Right lobe of liver (tissue), 6 donors: ENCODE data around the gene POLR3H. TPM values are rescaled to one million over a fixed set of nuclear protein-coding genes. Genes with fewer than 3 reads are reported as not detected.

Source experiments
- ATAC-seq, 4 donors: fragments of 200-7000 bp; cut with Tn5 transposase; one replicate each; pipeline ENCODE4 v1.9.1; 2020; ENCODE audit warnings: mild to moderate bottlenecking in 4 of 4, moderate library complexity in 4 of 4
- DNase-seq, 3 donors: peaks; one replicate each; pipeline ENCODE4 v3.0.0-alpha.2; 2020
- H3K27ac ChIP-seq, 3 donors: fragments of 200-600 bp; one replicate each; pipeline ENCODE4 v1.8.0; 2022
- H3K27me3 ChIP-seq, 2 donors: fragments of 200-600 bp; one replicate each; pipeline ENCODE4 v1.8.0; 2022
- H3K36me3 ChIP-seq, 4 donors: fragments of 200-600 bp; sonication (generic) in 1 of 4; one replicate each; pipeline versions ENCODE4 v1.5.1 to v1.8.0; 2017 to 2022; ENCODE audit warnings: control low read depth in 1 of 4
- H3K4me1 ChIP-seq, 4 donors: fragments of 200-600 bp; sonication (generic) in 1 of 4; one replicate each; pipeline versions ENCODE4 v1.5.1 to v1.8.0; 2017 to 2022; ENCODE audit warnings: control low read depth in 1 of 4
- H3K4me3 ChIP-seq, 3 donors: fragments of 200-600 bp; one replicate each; pipeline ENCODE4 v1.8.0; 2022
- H3K9me3 ChIP-seq, 4 donors: fragments of 200-600 bp; sonication (generic) in 1 of 4; one replicate each; pipeline versions ENCODE4 v1.5.1 to v1.8.0; 2017 to 2022; ENCODE audit warnings: control low read depth in 1 of 4
- POLR2A ChIP-seq: fragments of 450-650 bp; IDR thresholded peaks from one replicate; pipeline ENCODE4 v1.6.1; 2017; ENCODE audit warnings: antibody characterized with exemption, mild to moderate bottlenecking
- WGBS: methylation state at CpG from one replicate; pipeline ENCODE4 v1.1.6; 2018; ENCODE audit warnings: low coverage, low lambda C conversion rate; ENCODE audit not compliant: insufficient coverage; ENCODE audit errors: missing lambda C conversion rate; 5-methylcytosine and 5-hydroxymethylcytosine counted together
- intact Hi-C, 2 donors: fragments of 100-400 bp; cut with DNase I; formaldehyde crosslinking; loops; one replicate each; pipeline versions ENCODE4 v1.11.2 to v1.14.1; 2022
- total RNA-seq, 6 experiments: library from RNA; depleted of rRNA in 2 of 6; stranded (reverse); fragments of >200 nt in 2 of 6; fragmentation: NEBNext Ultra II Directional in 3 of 6; extraction: Animal tissue kit (Norgen Biotek cat#: 25700) in 3 of 6; gene quantifications; one replicate each; pipeline versions ENCODE4 v1.1.0 to v1.2.4, GENCODE V29; 2016 to 2023
- TF ChIP-seq, protein P1 (sequence below), 4 donors: fragments of 200-600 bp in 3 of 4; fragments of 450-650 bp in 1 of 4; IDR thresholded peaks; one replicate each; pipeline versions ENCODE4 v1.5.1 to v1.8.0; 2016 to 2022; ENCODE audit warnings: antibody characterized with exemption in 4 of 4, mild to moderate bottlenecking in 2 of 4
- donor health status: DM: no; HTN: yes; CAD: no.
- donor health status: DM: no; HTN: no; CAD: no.
- donor health status: DM: no; HTN: no; CAD: no.
- donor health status: DM: no; HTN: yes; CAD: no.
- donor health status: DM: no; HTN: yes; CAD: no.

Gene POLR3H
- total RNA-seq, 6 experiments from 2014 or later = 9.5 to 23.0 (median 18.0) TPM

DNA sequence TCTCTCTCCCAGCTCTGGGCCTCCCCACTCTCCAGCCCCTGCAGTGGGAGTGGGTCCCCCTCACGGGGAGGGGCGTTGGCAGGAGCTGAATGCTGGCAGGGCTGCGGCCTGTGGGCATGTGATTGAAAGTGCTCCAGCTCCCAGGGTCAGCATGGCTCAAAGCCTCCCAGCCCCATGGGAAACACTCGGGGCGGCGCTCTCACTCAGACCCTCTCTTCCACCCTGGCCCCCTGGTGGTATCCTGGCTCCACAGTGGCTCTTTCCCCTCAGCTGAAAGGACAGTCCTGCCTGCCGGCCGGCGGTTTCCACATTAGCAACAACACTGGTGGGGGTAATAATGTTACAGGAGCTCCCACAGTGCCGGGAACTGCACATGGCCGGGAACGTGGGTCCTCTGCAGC lies 35.5 kb downstream of the POLR3H start:
- no peak for ATAC-seq
- H3K4me1 ChIP-seq = peaks cover 0 to 27% (median 11%) of the 10 kb centered on the region in 4 donors
- H3K27ac ChIP-seq = no peak overlapping the region
- TF ChIP-seq, protein P1, sequence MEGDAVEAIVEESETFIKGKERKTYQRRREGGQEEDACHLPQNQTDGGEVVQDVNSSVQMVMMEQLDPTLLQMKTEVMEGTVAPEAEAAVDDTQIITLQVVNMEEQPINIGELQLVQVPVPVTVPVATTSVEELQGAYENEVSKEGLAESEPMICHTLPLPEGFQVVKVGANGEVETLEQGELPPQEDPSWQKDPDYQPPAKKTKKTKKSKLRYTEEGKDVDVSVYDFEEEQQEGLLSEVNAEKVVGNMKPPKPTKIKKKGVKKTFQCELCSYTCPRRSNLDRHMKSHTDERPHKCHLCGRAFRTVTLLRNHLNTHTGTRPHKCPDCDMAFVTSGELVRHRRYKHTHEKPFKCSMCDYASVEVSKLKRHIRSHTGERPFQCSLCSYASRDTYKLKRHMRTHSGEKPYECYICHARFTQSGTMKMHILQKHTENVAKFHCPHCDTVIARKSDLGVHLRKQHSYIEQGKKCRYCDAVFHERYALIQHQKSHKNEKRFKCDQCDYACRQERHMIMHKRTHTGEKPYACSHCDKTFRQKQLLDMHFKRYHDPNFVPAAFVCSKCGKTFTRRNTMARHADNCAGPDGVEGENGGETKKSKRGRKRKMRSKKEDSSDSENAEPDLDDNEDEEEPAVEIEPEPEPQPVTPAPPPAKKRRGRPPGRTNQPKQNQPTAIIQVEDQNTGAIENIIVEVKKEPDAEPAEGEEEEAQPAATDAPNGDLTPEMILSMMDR (IDR thresholded peaks at IDR 0.05) = no peak
- no peak for TF ChIP-seq POLR2A
- H3K9me3 ChIP-seq = no peaks in the 10 kb centered on the region
- intact Hi-C loops = no loop called here
- DNase-seq = peak in 1 of 3 donors; percentile 37
- peaks cover 0 to 35% (median 17%) of the 10 kb centered on the region in 4 donors for H3K36me3 ChIP-seq
- H3K27me3 ChIP-seq = no peaks in the 10 kb centered on the region
- no peak overlapping the region for H3K4me3 ChIP-seq
- no CpG with 5 or more reads among the region's 12 CpGs for WGBS

DNA sequence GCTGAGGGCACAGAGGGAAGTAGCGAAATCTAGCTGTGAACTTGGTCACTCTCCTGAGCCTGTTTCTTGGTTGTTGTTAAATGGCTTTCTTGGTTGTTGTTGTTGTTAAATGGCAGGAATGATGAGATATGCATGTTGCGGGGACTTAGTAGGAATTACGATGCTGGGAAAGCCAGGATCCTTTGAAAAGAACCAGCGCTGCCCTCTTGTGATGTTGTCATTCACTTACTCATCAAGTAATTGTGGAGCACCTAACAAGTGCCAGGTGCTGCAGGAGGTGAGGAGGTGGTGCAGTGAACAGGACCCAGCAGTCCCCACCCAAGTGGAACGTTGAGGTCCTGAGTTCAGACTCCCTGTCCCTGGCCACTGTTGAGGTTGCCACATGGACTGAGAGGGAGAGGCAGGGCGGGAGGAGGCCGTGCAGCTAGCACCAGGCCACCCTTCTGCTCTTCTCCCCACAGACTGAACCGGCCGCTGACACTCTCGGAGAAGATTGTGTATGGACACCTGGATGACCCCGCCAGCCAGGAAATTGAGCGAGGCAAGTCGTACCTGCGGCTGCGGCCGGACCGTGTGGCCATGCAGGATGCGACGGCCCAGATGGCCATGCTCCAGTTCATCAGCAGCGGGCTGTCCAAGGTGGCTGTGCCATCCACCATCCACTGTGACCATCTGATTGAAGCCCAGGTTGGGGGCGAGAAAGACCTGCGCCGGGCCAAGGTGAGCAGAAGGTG lies 36.8 kb downstream of the POLR3H start:
- Histone ChIP-seq H3K9me3 (no peaks in the 10 kb centered on the region), H3K4me3 (no peak overlapping the region), H3K27ac (no peak overlapping the region), H3K36me3 (peaks cover 0 to 46% (median 19%) of the 10 kb centered on the region in 4 donors), H3K27me3 (no peaks in the 10 kb centered on the region), H3K4me1 (peaks cover 0 to 17% (median 8%) of the 10 kb centered on the region in 4 donors)
- ATAC-seq (no peak), DNase-seq (peak in 1 of 3 donors; percentile 43)
- intact Hi-C loops = no loop called here
- 92% methylated on average over 2 of the region's 23 CpGs for WGBS
- no peak for TF ChIP-seq POLR2A
- TF ChIP-seq, protein P1 (IDR thresholded peaks at IDR 0.05) = no peak

DNA sequence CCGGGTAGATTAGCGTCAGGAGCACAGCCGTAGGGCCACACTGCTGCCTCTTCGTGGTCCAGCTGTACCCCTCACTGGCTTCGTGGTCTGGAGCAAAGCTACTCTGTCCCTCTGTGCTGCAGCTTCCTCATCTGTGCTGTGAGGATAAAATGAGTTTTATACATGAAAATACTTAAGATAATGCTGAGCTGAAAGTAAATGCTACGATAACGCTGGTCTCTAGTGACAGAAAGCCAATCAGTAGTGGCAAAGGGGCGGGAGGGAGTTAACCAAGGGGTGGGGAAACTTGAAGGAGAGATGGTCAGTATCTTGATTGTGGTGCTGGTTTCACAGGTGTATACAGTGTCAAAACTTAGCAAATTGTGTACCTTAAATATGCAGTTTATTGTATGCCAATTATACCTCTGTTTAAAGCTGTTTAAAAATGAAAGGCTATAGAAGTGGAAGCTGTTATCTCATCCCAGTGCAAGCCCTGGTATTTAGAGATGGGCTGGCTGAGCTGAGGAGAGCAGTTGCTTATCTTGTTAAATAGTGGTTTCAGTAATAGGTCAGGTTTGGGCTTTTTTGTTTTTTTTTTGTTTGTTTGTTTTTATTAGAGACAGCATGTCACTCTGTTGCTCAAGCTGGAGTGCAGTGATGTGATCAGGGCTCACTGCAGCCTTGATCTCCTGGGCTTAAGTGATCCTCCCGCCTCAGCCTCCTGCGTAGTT lies 38.6 kb downstream of the POLR3H start:
- H3K4me3 ChIP-seq = no peak overlapping the region
- no peak for TF ChIP-seq POLR2A
- TF ChIP-seq, protein P1 (IDR thresholded peaks at IDR 0.05) = no peak
- no peak for ATAC-seq
- no peaks in the 10 kb centered on the region for H3K27me3 ChIP-seq
- 91% methylated on average over 10 of the region's 10 CpGs for WGBS
- no peak overlapping the region for H3K27ac ChIP-seq
- peaks cover 0 to 5% (median 0%) of the 10 kb centered on the region in 4 donors for H3K4me1 ChIP-seq
- peaks cover 3 to 58% (median 23%) of the 10 kb centered on the region in 4 donors for H3K36me3 ChIP-seq
- H3K9me3 ChIP-seq = no peaks in the 10 kb centered on the region
- DNase-seq = no peak
- intact Hi-C loops = no loop called here

DNA sequence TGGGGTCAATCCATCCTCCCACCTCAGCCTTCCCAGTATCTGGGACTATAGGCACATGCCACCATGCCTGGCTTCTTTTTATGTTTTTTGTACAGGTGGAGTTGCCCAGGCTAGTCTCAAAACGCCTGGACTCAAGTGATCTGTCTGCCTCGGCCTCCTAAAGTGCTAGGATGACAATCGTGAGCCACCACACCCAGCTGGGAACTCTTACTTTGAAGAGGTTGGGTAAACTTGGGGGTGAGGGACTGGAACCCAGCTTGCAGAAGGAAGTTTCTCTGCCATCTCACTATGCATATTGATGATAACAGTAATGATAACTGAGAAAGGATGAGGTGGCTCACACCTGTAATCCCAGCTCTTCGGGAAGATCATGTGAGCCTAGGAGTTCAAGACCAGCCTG lies 39.5 kb downstream of the POLR3H start:
- WGBS = 86% methylated on average over 2 of the region's 4 CpGs
- Histone ChIP-seq H3K4me1 (peaks cover 0 to 13% (median 4%) of the 10 kb centered on the region in 4 donors), H3K27ac (no peak overlapping the region), H3K9me3 (no peaks in the 10 kb centered on the region), H3K4me3 (no peak overlapping the region), H3K27me3 (no peaks in the 10 kb centered on the region), H3K36me3 (peaks cover 3 to 61% (median 27%) of the 10 kb centered on the region in 4 donors)
- DNase-seq (no peak), ATAC-seq (no peak)
- TF ChIP-seq, protein P1 (IDR thresholded peaks at IDR 0.05) = no peak
- no peak for TF ChIP-seq POLR2A
- intact Hi-C loops = no loop called here
